Mucosa of gallbladder (tissue), 1 donor: ENCODE results near the gene KIF26A. TPM values are rescaled to one million over a fixed set of nuclear protein-coding genes. Genes with fewer than 3 reads are reported as not detected.

ENCODE experiments used
- DNase-seq: peaks from one replicate; pipeline ENCODE4 v3.0.0-alpha.2; 2020; ENCODE audit warnings: low spot score
- total RNA-seq: library from RNA; stranded (reverse); gene quantifications from one replicate; pipeline ENCODE4 v1.2.1, GENCODE V29; 2021
- donor health status: DM: no; HTN: no; CAD: no.

Gene KIF26A
- total RNA-seq, 1 donor from 2014 or later = 3.7 TPM

DNA sequence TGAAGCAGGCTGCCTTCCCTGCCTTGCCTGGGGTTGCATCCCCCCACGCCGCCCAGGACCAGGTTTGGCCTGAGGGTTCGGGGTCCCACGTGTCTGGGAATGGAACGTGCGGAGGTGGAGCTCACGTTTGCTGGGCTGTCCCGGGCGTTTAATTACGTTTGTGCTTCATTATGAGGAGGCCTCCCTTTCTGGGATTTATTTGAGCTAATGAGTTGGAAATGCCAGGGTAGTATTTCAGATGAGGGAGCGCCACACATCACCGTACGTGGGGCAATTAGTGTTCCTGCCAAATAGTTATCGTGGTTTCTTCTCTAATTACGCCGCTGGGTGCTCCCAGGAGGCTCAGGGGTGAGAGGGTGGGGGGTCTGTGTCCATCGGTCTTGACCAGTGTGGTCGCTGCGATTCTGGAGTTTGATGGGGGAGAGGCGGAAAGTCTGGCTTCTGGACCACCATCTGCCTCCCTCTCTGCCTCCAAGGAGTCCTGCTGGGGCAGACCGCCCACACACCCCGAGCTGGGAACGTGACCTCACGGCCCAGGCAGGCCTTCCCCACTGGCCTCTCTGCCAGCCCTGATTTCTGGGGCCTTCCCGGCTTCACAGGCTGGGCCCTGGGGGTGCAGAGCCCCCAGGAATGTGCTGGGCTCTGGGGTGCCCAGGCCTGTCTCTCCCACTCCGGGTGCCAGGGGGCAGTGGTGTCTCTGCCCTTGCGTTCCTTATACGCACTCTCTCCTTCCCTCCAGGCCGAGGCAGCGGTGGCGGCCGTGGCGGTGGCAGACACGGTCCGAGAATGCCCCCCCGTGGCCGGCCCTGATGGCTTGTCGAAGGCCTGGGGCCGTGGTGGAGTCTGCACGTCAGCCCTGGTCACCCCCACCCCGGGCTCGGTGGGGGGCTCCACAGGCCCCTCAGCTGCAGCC is 18.9 kb downstream of the KIF26A start:
- no peak for DNase-seq

DNA sequence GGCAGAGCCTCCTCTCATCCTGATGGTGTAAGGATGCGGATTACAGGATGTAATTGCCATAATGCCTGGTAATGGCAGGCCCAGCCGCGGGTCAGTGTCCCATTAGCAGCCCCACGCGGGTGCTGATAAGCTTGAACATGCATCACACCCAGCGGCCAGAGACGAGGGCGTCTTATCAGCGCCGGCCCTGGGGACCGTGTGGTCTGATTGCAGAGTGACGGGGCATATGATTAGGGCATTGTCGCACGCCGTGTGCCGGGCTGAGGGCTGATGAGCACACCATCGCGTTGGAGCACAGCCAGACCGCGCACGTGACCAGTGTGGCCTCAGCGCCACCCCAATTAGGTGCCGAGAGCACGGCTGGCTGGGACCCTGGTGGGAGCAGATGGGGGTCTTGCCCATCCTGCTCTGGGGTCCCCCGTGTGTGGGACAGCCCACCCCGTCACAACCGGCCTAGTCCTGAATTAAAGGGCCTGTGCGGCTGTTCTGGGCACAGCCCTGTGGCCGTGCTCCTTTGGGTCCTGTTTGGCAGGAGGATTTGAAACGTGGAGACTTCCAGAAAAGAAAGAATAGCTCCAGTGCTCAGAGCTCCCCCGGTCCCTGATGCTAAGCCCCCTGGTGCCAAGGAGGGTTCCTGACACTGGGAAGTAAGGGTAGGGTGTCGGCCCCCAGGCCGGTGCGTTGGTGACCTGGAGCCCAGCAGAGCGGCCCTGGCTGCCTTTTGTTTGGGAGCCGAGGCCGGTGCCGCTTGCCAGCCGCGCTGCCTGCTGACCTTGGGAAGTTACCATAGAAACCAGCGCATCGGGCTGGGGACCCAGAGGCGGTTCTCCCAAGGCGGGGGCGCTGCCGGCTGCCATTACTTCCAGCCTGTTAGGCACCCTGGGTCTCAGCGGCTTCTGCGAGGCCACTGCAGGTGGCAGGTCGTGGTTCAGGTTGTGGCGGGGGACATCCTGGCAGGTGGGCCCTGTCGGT is 20.7 kb downstream of the KIF26A start:
- DNase-seq = no peak

DNA sequence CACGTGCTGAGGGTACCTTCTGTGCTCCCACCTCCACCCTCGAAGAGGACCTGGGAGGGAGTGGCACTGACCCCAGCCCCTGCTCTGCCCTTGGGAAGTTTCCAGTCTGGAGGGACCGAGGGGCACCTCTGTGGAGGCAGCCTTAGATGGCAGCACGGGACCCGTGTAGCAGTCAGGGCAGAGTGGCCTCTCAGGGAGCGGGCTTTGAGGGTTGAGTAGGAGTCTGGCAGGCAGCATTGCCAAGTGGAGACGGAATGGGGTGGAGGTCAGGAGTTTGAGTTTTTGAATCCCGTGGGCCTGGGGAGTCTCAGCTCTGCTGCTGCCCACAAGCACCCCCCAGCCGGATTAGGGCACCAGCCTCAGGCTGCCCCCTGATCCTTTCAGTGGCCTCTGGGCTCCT is 21.6 kb downstream of the KIF26A start:
- DNase-seq = no peak

DNA sequence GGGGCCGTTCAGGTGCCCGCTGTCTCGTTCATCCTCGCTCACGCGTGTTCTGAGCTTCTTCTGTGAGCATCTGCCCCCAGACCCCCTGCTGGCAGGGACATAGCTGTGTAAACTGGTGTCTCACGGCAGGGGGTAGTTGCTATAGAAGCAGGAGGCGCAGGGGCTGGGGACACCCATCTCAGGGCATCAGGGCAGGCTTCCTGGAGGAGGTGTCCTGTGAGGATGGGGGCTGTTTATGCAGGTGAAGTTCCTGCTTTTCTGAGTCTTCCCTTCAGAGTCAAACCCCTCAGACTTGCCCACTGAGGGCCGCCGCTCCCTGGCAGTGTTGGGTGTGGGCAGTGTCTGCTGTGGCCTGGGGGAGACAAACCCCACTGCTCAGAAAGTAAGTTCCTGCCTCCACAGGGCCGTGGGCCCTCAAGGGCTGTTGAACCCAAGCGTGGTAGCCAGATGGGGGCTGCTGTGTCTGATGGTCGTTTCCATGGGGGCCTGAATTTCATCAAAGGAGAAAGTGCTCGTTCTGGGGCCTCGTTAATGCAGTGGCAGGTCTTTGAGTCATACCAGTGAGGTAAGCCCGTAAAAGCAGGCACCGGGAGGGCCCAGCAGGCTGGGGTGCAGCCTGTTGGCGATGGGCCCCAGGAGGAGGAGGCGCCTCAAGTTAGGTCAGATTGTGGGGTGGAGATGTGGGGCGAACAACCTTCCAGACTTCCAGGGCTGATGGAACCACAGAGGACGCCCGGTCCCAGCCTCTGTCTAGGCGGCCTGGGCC is 23.4 kb downstream of the KIF26A start:
- DNase-seq = no peak

DNA sequence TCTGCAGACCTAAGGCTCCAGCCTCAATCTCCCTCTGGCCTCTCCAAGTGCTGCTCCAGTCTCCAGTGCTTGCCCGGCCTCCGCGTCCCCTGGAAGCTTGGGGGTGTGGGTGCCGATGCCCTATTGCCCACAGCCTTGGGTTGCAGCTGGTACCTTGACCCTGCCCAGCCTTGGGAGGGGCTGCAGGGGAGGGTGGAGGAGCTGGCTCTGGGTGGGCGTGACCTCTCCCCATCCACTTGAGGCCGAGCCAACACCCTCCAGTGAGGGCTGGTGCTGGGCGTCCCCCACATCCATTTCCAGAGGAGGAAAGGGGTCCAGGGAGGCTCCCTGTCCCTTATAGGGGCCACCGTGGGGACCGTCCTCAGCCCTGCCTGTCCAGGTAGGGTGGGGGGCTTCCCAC is 24.1 kb downstream of the KIF26A start:
- DNase-seq = no peak

DNA sequence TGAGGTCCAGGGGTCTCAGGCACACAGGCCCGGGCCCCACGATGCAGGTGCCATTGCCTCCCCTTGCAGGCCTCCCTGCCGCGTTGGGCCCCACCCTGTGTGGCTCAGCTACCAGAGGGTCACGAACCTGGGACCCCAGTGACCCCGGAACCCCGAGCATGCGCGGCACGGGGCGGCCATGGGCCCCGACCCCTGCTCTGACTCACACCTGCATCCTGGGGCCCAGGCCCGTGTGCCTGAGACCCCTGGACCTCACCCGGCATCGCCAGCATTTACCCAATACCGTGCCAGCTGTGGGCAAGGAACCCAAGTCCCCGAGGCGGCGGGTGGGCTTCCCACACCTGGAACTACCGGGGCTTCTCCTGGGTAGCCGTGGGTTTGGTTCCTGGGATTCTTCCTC is 25.2 kb downstream of the KIF26A start:
- DNase-seq = no peak

DNA sequence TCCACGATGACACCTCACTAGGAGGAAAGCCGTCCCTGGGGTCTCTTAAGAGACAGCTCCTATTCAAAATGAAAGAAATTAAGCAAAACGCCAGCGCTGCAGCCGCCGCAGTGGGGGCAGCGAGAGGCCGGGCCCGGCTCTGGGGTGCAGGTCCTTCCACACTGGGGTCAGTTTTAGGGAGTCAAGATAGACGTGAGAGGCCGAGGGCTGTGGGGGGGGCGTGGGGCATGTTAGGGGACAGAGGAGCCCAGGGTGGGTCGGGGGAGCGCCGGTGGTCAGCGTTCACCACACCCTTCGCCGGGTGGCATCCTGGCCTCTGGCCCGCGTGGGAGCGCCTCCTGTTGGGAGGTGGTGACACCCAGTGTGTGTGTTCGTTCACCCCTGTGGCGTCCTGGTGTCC is 25.7 kb downstream of the KIF26A start:
- DNase-seq = no peak

DNA sequence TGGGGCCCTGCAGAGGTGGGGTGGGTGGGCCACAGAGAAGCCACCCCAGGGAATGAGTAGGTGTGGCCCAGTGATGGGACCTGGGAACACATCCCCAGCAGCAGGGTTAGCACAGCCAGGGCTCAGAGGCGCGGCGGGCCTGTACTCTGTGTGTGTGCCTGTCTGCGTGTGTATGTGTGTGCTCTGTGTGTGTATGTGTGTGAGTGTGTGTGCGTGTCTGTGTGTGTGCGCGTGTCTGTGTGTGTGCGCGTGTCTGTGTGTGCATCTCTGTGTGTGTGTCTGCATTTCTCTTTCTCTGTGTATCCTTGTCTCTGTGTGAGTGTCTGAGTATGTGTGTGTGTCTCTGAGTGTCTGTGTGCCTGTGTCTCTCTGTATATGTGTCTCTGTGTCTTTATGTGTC is 26.1 kb downstream of the KIF26A start:
- no peak for DNase-seq

DNA sequence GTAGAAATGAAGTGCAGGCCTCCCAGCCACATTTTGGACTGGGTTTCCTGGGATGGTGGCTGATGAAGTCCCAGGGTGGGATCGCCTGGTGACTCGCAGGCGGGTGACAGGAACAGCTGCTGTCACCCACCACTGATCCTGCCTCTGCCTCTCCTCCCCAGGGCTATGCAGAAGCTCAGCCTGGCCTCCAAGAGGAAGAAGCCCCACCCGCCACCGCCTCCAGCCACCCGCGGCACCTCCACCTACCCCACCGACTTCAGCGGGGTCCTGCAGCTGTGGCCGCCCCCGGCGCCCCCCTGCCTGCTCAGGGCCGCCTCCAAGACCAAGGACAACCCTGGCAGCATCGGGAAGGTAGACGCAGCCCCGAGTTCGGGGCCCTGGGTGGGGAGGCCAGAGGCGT is 28.3 kb downstream of the KIF26A start:
- DNase-seq = no peak

DNA sequence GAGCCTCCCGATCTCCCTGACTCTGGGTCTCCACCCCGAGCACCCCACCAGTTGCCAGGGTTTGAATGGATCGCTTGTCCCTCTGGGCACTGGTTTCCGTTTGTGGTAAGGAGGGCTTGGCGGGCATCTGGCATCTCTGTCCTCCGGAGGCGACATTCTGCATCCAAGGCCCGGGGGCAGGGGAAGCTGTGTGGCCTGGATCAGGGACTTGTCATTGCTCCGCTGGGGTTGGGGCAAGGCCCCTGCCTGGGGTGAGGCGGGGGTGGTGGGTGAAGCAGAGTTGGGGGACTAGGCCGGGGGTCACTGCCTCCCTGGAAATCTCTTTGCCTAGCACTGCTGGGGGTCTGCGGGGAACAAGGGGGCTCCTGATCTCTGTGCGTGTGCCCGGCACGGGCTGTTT is 30.2 kb downstream of the KIF26A start:
- no peak for DNase-seq

DNA sequence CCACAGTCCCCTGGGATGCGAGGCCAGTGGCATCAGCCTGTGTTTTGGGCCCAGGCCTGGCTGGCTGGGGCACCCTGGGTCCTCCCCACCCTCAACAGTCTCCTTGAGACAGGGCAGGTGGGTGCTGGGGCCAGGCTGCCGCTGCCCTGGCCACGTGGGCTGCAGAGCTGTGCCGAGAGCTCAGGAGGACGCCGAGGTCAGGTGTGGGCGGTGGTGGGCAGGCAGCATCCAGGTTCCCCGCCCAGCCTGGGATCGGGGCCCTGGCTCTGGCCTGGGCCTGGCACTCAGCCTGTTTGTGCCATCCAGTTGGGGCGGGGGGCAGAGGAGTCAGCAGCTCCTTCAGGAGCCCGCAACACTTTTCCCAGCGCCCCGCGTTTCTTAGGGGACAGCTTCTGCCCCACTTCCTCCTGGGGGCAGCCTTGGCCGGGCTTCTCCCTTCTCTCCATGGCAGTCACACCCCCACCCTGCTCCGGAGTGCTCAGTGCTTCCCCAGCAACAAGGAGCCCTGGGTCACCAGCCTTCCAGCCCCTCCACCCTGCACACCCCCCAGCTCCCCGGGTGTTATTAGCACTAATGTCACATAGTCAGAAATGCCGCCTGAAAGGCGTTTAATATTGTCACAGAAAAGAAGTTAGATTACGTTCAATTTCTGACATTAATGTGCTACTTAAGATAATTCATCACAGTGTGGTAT is 30.8 kb downstream of the KIF26A start:
- DNase-seq = no peak

DNA sequence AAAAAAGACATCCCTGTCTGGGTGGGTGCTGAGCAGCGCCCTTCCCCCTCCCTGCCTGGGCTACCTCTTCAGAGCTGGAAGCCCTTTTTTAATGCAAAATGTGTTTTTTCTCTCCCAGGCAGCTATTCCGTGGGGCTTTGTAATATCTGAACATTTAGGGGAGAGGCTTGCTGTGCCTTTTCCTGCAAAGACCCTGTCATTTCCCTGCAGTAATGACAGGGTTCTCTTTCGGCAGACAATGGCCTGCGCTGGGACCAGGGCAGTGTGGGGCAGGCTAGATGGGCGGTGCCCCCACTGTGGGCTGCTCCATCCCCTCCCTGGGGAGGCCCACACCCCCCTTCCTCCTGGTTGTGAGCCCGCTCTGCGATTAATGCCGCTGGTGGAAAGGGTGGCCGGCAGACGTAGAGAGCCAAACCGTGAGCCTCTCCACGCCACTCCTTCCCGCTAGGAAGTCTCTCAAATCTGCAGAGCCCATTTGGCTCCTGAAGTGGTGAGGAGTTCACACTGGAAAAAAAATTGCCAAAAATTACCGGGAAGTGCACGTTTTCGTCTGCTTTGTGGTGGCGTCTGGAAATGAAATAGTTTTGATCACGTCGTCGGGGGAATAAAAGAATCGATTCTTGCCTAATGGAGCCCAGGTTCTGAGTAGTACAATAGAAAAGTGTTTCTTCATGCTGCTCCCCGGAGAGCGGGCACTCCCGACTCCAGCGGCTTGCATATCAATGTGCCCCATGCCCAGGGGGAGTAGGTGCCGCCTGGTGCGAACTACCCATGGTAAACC is 31.5 kb downstream of the KIF26A start:
- DNase-seq = no peak

DNA sequence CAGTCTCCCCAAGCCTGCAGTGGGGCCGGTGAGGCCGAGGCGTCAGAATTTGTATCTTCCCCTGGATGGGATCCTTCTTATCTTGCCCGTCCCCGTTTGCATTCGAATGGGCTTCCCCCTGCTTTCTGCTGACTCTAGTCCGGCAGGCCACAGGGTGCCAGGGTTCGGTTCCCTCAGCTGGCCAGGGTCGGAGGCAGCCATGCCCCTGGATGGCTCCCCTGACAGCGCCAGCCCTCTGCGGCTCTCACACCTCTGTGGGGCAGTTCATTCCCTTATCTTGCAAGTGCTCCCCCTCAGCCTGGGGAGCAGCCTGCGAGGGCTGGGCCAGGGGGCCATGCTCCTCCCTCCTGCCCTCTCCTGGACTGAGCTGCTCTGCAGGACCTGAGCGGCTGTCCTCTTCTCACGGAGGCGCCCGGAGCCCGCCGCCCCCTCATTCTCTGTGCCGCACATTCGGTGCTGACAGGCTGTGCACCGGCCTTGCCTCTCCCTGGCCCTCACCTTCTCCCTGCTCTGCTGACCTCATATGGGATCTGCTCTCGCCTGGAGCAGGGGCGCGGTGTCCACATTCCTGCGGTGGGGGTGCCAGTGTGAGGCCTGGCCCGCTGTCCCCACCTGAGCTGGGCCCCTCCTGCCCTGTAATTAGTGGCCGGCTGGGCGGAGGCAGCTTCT is 32.8 kb downstream of the KIF26A start:
- DNase-seq = no peak

DNA sequence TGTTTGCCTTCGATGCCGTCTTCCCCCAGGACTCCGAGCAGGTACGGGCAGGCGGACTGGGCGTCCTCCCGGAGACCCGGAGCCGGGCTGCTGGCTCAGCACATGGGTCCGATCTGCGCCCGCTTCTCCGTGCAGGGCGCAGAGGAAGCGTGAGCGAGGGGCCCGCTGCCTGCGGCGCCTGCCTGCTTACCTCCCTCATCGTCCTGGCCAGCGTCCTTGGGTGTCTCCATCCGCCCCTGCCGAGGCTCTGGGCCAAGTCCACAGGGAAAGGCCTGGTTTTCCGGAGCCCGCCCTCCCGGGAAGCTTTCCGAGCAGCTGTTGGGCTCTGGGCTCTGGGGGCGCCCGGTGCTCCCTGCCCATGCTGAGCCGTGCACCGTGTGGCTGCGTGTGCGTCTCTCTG is 33.5 kb downstream of the KIF26A start:
- no peak for DNase-seq

DNA sequence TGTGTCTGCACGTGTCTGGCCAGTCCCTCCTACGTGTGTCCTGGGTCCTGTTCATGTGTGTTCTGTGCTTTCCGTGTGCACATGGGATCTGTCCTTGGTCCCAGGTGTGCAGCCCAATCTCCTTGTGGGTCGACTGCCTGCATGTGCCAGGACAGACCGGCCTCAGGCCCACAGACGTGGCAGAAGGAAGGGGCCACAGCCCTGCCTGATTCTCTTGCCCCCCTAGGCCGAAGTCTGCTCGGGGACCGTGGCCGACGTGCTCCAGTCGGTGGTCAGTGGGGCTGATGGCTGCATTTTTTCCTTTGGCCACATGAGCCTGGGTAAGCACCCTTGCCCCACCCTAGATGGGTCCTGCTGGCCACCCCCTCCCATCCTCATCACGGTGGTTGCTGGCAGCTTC is 34.0 kb downstream of the KIF26A start:
- no peak for DNase-seq

DNA sequence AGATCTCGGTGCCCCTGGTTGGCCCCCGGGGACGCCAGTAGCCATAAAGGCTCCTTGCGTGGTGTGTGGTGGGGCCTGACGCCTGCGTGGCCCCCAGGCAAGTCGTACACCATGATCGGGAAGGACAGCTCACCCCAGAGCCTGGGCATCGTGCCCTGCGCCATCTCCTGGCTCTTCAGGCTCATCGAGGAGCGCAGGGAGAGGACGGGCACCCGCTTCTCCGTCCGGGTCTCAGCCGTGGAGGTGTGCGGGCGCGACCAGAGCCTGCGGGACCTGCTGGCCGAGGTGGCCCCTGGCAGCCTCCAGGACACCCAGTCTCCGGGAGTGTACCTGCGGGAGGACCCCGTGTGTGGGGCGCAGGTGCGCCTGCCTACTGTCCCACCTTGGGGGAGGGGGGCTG is 34.5 kb downstream of the KIF26A start:
- no peak for DNase-seq

DNA sequence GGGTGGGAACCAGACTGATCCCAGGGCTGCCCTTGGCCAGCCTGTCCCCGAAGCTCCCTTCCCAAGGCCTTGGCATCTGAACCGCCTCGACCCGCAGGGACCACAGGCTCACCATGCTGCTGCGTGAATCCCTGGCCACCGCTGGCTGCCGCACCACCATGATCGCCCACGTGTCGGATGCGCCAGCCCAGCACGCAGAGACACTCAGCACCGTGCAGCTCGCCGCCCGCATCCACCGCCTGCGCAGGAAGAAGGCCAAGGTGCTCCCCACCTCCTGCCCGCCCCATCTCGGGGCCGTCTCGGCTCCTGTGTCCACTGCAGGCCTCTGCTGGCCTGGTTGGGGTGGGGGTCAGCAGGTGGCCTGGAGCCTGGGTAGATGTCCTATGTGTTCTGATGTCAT is 35.7 kb downstream of the KIF26A start:
- no peak for DNase-seq

DNA sequence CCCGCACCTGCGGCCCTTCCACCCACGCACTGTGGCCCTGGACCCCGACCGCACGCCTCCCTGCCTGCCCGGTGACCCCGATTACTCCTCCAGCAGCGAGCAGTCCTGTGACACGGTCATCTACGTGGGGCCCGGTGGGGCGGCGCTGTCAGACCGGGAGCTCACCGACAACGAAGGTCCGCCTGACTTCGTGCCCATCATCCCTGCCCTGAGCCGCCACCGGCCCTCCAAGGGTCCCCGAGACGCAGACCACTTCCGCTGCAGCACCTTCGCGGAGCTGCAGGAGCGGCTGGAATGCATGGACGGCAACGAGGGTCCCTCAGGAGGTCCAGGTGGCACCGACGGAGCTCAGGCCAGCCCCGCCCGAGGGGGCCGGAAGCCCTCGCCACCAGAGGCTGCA is 36.7 kb downstream of the KIF26A start:
- DNase-seq = no peak

DNA sequence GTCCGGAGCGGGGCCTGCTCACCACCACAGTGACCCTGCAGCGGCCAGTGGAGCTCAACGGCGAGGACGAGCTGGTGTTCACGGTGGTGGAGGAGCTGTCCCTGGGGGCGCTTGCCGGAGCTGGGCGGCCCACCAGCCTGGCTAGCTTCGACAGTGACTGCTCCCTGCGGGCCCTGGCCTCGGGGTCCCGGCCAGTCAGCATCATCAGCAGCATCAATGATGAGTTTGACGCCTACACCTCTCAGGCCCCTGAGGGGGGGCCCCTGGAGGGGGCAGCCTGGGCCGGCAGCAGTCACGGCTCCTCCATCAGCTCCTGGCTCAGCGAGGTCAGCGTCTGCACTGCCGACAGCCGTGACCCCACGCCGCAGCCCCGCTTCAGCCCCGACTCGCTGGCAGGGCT is 37.4 kb downstream of the KIF26A start:
- no peak for DNase-seq

DNA sequence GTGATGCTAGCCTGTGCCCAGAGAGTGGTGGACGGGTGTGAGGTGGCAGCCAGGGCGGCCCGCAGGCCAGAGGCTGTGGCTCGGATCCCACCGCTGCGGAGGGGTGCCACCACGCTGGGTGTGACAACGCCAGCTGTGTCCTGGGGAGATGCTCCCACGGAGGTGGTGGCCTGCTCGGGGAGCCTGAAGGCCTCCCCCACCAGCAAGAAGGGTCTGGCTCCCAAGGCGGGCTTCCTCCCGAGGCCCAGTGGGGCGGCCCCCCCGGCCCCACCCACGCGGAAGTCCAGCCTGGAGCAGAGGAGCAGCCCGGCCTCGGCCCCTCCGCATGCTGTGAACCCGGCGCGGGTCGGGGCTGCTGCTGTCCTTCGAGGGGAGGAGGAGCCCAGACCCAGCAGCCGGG is 38.2 kb downstream of the KIF26A start:
- no peak for DNase-seq
